NCI-H524 (cell line): ENCODE measurements around the gene TMEM150B.
A peak's percentile ranks its signal among the peaks of the same experiment; 100 is the strongest.

ENCODE experiments used
- DNase-seq, 2 experiments: peaks; one replicate each; lab custom pipeline; 2025; lab: John Stamatoyannopoulos, UW

TMEM150B gene

DNA sequence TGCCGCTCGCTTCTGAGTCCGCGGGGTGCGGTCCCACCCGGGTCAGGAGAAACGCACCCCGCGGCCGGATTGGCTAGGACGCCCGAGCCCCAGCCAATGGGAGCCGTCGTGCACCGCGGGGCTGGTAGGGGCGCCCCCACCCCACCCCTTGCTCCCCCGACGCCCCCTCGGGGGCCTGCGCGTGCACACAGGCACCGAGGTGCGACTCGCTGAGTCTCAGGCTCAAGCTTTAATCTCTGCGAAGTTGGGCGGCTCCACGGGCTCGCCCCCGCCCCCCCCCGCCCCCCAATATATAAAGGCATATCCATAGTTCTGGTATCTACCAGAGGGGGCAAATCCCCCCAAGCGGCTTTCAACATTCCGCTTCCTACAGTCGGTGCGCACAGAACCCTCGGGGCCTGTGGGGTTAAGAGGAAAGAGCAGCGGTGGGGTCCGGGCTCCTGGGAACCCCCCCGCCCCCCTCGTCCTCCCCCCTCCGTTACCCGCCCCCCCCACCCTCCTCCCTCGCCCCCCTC, 29.6 kb upstream of the TMEM150B start, which contains the start of gene COX6B2:
COX6B2 (minus strand) TSS at position 22 of the 515 bp plus-strand sequence. CDS start 198 bp downstream, outside the sequence.
- no peak for DNase-seq

DNA sequence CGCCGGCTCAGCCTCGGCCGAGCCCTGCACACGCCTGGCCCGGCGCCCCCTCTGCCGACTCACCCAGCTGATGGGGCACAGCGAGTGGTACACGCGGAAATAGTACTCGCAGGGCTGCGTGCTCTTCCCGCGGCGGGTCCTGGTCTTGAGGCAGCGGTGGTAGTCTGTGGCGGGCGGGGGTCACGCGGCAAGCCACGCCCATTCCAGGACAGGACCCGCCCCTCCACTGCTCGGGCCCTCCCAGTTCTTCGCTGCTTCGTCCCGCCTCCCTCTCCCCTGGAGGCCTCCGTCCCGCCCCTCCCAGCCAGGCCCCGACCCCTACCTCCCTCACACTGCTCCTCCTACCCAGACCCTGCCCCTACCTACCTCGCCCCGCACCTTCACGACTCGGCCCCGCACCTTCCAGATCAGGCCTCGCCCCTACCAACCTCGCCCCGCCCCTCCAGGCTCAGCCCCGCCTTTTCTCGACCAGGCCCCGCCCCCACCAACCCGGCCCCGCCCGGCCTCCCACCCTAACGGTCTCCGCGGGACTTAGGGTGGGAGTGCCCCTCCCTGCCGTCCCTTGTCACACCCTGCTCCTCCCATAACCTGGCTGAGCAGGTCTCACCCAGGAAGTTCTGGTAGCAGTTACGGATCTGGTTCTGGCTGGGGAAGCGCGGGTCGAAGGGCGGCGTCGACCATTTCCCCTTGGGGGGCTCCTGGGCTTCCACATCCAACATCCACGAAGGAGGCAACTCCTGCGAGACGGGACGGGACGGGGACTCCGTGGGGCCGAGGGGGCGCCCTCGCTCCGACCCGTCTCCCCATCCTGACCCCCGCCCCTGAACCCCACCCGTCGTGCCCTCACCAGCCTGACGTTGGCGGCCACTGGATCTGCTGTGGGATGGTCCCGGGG, 28.9 kb upstream of the TMEM150B start:
- DNase-seq: peak in 1 of 2 experiments; percentile 60

DNA sequence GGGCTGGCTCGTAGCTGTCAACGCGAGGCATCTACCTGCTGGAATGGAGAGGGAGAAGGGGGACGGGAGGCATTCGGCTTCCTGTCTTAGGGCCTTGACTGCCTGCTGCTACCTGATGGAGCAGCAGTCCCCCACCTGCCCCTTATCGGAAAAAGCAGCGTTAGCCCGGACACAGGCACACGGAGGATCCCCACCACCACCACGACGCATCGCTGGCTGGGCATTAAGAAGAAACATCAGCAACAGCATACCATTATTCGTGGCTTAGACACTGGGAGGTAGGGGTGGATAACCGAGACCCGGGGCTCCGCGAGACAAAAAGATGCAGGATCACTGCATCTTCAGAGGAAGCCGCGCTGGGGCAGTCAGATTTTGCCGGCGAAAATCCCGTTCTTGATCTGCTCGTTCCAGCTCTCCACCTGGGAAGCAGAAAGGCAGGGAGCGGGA, 28.2 kb upstream of the TMEM150B start:
- no peak for DNase-seq

- no peak for DNase-seq
Measured at GRCh38 chr19:55352549-55353145, 27.5 kb upstream of the TMEM150B start.

DNA sequence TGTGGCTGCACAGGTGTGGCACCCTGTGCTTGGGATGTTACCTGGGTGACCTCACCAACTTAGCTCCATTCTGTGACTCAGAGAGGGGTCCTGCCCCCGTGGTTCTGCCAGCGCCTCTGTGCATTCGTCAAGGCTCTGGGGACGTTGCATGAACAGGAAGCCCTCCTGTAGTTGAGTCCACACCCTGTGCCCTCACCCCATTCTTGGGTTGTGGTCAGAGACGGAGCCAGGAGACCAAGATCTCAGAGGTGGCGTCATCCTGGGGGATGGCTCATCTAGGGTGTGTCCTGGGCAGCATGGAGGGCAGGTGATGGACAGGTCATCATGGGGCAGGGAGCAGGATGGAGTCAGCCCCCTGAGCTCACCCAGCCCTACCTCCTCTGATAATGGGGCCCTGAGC, 26.9 kb upstream of the TMEM150B start:
- DNase-seq: no peak

GRCh38 chr19:55350620-55351315, 25.6 kb upstream of the TMEM150B start:
- no peak for DNase-seq

DNA sequence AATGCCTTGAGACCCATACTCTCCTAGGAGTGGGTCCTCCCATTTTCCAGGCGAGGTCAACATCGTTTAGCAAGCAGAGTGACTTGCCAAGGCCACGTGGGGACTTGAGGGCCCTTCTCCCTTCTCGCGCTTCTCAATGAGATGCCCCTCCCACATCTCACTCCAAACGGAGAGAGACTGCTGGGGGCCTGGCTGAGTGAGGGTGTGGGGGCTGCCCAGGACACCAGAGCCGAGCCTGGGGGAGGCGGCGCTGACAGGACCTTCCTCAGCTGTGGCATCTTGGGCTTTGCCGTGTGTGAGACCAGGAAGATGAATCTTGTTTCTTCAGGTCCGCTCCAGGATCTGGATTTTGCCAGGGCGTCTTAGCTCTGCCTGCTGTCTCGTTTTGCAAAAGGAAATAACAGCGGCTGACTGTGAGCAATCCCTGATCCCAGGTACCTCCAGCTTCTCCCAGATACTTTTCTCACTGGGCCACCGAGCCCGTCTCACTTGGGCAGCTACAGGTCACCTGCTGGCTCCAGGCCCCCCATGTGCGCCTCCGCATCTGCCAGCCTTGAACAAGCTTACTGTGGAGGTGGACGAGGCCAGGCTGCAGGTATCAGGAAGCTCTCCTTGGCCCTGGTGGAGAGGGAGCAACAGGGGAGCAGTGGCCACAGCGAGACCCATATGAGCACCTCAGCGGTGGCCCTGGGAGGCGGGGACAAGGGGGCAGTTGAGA, 23.3 kb upstream of the TMEM150B start:
- no peak for DNase-seq

DNA sequence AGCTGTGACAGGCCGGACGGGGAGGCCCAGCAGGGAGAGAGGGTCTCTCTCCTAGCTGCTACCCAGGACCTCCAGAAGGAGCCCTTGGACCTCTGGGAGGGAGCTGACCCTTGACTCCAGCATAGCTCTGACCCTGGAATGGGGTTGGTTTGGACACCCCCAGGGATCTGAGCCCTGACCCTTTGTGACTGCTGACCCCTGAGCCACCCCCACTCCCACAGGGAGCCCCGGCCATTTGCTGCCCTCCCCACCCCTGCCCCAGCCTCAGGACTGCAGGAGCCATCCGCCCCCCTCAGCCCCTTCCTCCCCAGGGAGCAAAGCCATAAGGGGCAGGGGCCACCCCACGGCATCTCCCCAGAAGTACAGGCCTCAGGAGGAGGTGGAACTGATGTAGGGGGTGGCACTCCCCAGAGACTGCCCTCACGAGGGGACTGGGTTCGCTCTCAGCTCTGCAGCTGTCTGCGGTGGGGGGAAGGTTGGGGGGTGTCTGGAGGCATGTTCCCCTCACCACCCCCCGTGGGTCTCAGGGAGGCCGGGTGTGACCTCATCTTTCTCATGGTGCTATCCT, 22.4 kb upstream of the TMEM150B start:
- DNase-seq: no peak

DNA sequence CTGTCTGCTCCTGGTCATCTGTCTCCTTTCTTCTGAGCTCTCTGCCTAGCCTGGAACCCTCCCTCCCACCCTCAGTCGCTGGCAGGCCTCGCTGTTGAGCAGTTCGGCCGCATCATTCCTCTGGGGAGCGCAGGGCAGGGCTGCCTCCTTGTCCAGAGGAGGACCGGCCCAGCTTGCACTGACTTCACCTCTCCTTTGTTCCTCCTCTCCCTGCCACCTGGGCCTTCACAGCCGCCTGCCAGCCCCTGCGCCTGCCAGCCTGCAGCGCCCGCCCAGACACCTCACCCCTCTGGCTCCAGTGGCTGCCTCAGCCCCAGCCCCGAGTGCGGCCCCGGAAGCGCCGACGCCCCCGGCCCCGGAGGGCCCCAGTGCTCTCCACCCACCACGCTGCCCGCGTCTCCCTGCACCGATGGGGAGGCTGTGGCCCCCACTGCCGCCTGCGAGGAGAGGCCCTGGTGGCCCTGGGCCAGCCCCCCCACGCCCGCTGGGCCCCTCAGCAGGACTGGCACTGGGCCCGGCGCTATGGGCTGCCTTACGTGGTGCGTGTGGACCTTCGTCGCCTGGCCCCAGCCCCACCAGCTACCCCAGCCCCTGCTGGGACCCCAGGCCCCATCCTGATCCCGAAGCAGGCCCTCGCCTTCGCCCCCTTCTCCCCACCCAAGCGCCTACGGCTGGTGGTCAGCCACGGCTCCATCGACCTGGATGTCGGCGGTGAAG, 21.7 kb upstream of the TMEM150B start:
- no peak for DNase-seq

DNA sequence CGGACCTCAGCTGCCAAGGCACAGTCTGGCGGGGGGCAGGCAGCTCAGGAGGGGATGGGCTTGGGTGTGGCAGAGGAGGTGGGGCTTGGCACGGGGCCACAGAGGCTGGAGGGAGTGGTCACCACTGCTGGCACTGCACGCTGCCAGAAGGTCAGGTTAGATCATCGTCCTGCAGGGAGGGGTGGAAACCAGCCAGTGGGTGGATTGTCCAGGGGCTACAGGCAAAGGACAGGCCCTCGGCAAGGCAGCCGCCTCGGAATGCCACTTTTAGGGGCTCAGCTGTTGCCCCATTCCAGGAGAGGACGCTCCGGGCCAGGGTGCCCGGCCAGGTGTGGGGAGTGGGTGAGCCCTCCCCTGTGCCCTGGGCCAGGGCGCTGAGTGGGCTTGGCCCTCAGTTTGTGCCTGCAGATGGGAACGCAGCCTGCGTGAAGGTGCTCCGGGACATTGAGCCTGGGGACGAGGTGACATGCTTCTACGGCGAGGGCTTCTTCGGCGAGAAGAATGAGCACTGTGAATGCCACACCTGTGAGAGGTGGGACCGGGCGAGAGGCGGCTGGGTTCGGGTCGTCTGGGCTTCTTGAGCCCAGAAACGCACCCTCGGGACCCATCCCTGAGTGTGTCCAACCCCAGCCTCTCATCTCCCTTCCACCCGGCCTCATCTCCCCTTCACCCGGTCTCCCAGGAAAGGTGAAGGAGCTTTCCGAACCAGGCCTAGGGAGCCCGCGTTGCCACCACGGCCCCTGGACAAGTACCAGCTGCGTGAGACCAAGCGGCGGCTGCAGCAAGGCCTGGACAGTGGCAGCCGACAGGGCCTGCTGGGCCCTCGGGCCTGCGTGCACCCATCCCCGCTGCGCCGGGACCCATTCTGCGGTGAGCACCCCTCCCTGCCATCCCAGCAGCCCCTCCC, 20.9 kb upstream of the TMEM150B start:
- DNase-seq: no peak

GRCh38 chr19:55345101-55345817, 20.1 kb upstream of the TMEM150B start:
- no peak for DNase-seq

DNA sequence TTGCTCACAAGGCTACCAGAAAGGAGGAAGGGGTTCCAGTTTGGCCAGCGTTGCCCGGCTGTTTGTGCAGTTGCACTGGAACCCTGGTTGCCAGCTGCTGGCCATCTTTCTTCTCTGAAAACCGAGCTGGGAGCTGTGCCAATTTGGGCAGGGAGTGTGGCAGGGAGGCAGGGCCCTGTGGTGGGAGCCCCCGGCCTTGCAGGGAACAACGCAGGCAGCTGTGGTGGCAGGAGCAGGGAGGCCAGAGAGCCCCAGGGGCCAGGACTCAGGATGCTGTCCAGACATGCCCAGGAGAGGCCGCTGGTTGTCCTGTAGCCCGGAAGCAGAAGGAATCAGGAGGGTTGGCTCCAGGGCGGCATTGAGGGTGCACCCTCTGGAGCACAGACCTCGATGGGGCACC, 19.3 kb upstream of the TMEM150B start:
- DNase-seq: no peak

DNA sequence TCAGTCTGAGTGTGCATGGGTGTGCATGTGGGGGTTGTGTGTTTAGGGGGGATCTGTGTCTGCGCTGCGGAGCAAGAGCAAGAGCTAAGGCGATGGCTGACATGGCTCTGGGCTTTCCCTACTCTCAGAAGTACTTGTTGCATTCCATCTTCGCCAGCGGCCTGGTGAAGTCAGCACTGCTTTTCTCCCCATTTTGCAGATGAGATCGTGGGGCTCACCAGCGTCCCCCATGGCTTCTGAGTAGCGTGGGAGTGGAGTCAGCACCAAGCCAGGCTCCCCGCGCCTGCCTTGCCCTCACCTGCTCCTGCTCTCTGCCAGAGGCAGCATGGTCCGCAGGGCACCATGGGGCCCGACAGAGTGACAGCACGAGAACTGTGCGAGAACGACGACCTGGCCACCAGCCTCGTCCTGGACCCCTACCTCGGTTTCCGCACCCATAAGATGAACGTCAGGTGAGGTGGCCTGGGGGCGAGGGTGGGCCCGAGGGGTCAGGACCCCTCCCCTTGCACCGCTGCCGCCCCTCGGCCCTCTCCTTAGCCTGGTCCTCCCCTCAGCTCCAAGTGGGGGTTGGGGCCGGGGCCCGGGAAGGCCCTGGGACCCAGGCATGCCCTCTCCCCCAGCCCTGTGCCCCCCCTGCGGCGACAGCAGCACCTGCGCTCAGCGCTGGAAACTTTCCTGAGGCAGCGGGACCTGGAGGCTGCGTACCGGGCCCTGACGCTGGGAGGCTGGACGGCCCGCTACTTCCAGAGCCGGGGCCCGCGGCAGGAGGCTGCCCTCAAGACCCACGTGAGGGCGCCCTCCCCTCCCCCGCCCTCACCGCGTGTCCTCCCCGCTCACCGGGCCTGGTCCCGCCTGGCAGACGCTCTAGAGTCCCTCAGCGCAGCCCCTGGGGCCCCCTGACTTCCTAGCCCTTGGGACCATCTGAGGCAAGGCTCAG, 16.7 kb upstream of the TMEM150B start:
- no peak for DNase-seq

GRCh38 chr19:55341171-55341588, 16.0 kb upstream of the TMEM150B start:
- peak; percentile 74 to 81 for DNase-seq

DNA sequence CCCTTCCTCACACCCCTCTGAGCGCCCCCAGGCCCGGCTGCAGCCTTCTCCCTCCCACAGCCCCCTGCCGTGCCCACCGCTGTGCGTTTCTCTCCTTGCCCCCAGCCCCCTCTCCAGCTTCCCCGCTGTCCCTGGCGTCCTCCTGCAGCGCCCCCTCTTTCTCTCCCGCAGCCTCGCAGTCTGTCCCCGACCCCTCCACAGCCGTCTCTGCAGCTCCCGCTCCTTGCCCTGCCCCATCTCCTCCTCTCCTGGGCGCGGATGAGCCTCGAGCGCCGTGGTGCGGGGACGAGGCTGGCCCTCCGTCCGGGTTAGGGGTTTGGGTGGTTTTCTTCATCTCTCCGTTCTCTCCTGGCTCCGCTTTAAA, 15.6 kb upstream of the TMEM150B start:
- DNase-seq: peak; percentile 54 to 74

DNA sequence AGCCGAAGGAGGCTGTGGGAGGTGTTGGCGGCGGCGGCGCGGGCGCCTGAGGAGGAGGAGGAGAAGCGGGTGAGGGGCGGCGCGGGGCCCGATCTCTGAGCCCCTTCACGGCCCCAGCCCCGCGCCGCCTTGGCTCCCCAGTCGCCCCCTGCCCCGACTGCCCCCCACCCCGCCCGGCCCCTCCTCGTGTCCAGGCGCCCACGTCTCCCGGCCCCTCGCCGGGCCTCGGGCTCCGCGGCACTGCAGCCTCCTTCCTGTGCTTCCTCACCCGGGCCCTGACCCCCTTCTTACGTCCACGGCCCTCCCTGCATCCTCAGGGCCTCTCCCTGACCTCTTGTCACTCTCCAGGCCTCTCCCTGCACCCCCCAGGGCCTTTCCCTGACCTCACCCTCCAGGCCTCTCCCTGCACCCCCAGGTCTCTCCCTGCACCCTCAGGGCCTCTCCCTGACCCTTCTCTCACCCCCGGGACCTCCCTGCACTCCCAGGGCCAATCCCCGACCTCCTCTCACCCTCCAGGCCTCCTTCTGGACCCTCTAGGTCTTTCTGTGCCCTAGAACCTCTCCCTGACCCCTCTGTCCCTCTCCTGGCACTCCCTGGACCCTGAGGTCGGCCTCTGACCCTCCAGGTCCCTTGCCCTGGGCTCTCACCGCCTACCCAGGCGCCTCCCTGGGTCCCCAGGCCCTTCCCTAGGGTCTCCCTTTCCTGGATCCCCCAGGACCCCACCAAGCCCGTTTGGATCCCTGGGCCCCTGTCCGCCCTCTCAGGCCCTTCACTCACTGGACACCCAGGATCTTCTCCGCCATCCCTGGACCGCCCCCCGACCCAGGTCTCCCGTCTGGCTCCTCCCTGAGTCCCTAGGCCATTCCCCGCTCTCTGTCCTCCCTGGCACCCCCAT, 15.0 kb upstream of the TMEM150B start:
- DNase-seq: no peak
